MM.1S (cell line): ENCODE results near the gene CDYL2.

Experiments
- DNase-seq: peaks from one replicate; pipeline ENCODE4 v3.0.0-alpha.2; 2015
- H2AFZ ChIP-seq: fragments of 300-600 bp; sonication (generic); 2 replicates; pipeline ENCODE4 v1.6.0; 2016; ENCODE audit warnings: antibody characterized with exemption, low read length
- H3F3A ChIP-seq: fragments of 300-600 bp; sonication (generic); 2 replicates; pipeline ENCODE4 v1.6.1; 2016; ENCODE audit warnings: mild to moderate bottlenecking, antibody characterized with exemption, low read length, moderate library complexity, mixed read lengths; ENCODE audit not compliant: insufficient read depth
- H3K27ac ChIP-seq: fragments of 300-600 bp; sonication (generic); 2 replicates; pipeline ENCODE4 v1.5.1; 2016; ENCODE audit warnings: mild to moderate bottlenecking, low read length
- H3K27me3 ChIP-seq: fragments of 300-600 bp; sonication (generic); replicated peaks from 2 replicates; pipeline ENCODE4 v1.6.0; 2016; ENCODE audit warnings: low read length; ENCODE audit not compliant: insufficient read depth
- H3K36me3 ChIP-seq: fragments of 300-600 bp; sonication (generic); replicated peaks from 2 replicates; pipeline ENCODE4 v1.6.1; 2016; ENCODE audit warnings: mild to moderate bottlenecking, low read length, mixed read lengths; ENCODE audit not compliant: insufficient read depth
- H3K4me1 ChIP-seq: fragments of 300-600 bp; sonication (generic); 2 replicates; pipeline ENCODE4 v1.6.1; 2016; ENCODE audit warnings: low read length, mixed read lengths
- H3K4me2 ChIP-seq: fragments of 300-600 bp; sonication (generic); 2 replicates; pipeline ENCODE4 v1.6.0; 2016; ENCODE audit warnings: low read depth, low read length
- H3K4me3 ChIP-seq: fragments of 300-600 bp; sonication (generic); 2 replicates; pipeline ENCODE4 v1.5.1; 2016; ENCODE audit warnings: low read length, mixed read lengths
- H3K79me2 ChIP-seq: fragments of 300-600 bp; sonication (generic); 2 replicates; pipeline ENCODE4 v1.6.1; 2016; ENCODE audit warnings: mixed run types, low read length, mixed read lengths
- H3K9ac ChIP-seq: fragments of 300-600 bp; sonication (generic); 2 replicates; pipeline ENCODE4 v1.6.1; 2016; ENCODE audit warnings: low read length, mixed read lengths
- H3K9me2 ChIP-seq: fragments of 300-600 bp; sonication (generic); replicated peaks from 2 replicates; pipeline ENCODE4 v1.6.1; 2016; ENCODE audit warnings: mild to moderate bottlenecking, low read length, mixed read lengths; ENCODE audit not compliant: insufficient read depth
- H3K9me3 ChIP-seq: fragments of 300-600 bp; sonication (generic); replicated peaks from 2 replicates; pipeline ENCODE4 v1.6.1; 2016; ENCODE audit warnings: mild to moderate bottlenecking, low read length, mixed read lengths; ENCODE audit not compliant: insufficient read depth
- H4K20me1 ChIP-seq: fragments of 300-600 bp; sonication (generic); 2 replicates; pipeline ENCODE4 v1.6.1; 2016; ENCODE audit warnings: mild to moderate bottlenecking, low read length, moderate library complexity, mixed read lengths; ENCODE audit not compliant: insufficient read depth
- CTCF ChIP-seq: fragments of 300-600 bp; sonication (generic); IDR thresholded peaks from 2 replicates; pipeline ENCODE4 v1.5.1; 2016; ENCODE audit warnings: antibody characterized with exemption, low read length, mixed read lengths
- EZH2 ChIP-seq: fragments of 300-600 bp; sonication (generic); optimal IDR thresholded peaks from 2 replicates; pipeline ENCODE3; 2017; ENCODE audit warnings: low read depth, mild to moderate bottlenecking, antibody characterized with exemption, low read length, mixed read lengths
- EZH2phosphoT487 ChIP-seq: fragments of 300-600 bp; sonication (generic); IDR thresholded peaks from 2 replicates; pipeline ENCODE4 v1.6.1; 2018; ENCODE audit warnings: antibody characterized with exemption, low read length

The CDYL2 gene

GRCh38 chr16:80682421-80683070 lies 121.9 kb downstream of the CDYL2 start:
- no peaks in the 10 kb centered on the region for H3K9me3 ChIP-seq
- H3K9ac ChIP-seq = no peak overlapping the region
- no peaks in the 10 kb centered on the region for H3K9me2 ChIP-seq
- no peaks in the 10 kb centered on the region for H4K20me1 ChIP-seq
- H3K4me1 ChIP-seq = no peaks in the 10 kb centered on the region
- H3K36me3 ChIP-seq = no peaks in the 10 kb centered on the region
- H3K27me3 ChIP-seq = no peaks in the 10 kb centered on the region
- H3K27ac ChIP-seq = no peak overlapping the region
- DNase-seq = no peak
- H3K79me2 ChIP-seq = no peaks in the 10 kb centered on the region
- no peak overlapping the region for H2AFZ ChIP-seq
- no peak overlapping the region for H3K4me3 ChIP-seq
- H3F3A ChIP-seq = no peaks in the 10 kb centered on the region
- TF ChIP-seq CTCF (no peak), EZH2phosphoT487 (no peak), EZH2 (no peak)
- H3K4me2 ChIP-seq = no peak overlapping the region

- no peaks in the 10 kb centered on the region for H4K20me1 ChIP-seq
- H3K9ac ChIP-seq = no peak overlapping the region
- TF ChIP-seq CTCF = no peak
- no peak for TF ChIP-seq EZH2phosphoT487
- TF ChIP-seq EZH2 = no peak
- H3K4me3 ChIP-seq = no peak overlapping the region
- H3K27ac ChIP-seq = no peak overlapping the region
- no peaks in the 10 kb centered on the region for H3K36me3 ChIP-seq
- no peaks in the 10 kb centered on the region for H3F3A ChIP-seq
- H3K4me1 ChIP-seq = no peaks in the 10 kb centered on the region
- no peak overlapping the region for H2AFZ ChIP-seq
- no peaks in the 10 kb centered on the region for H3K79me2 ChIP-seq
- H3K9me3 ChIP-seq = no peaks in the 10 kb centered on the region
- H3K4me2 ChIP-seq = no peak overlapping the region
- DNase-seq = no peak
- H3K9me2 ChIP-seq = no peaks in the 10 kb centered on the region
- H3K27me3 ChIP-seq = no peaks in the 10 kb centered on the region
Measured at GRCh38 chr16:80681436-80681835, 123.0 kb downstream of the CDYL2 start.

GRCh38 chr16:80680839-80681238 lies 123.6 kb downstream of the CDYL2 start:
- H3K79me2 ChIP-seq = no peaks in the 10 kb centered on the region
- no peak for DNase-seq
- no peak overlapping the region for H3K4me2 ChIP-seq
- H3K36me3 ChIP-seq = no peaks in the 10 kb centered on the region
- H3F3A ChIP-seq = no peaks in the 10 kb centered on the region
- H4K20me1 ChIP-seq = no peaks in the 10 kb centered on the region
- no peak overlapping the region for H3K27ac ChIP-seq
- TF ChIP-seq EZH2 = no peak
- no peak for TF ChIP-seq EZH2phosphoT487
- H2AFZ ChIP-seq = no peak overlapping the region
- H3K4me1 ChIP-seq = no peaks in the 10 kb centered on the region
- no peaks in the 10 kb centered on the region for H3K9me3 ChIP-seq
- no peak overlapping the region for H3K9ac ChIP-seq
- H3K27me3 ChIP-seq = no peaks in the 10 kb centered on the region
- H3K9me2 ChIP-seq = no peaks in the 10 kb centered on the region
- H3K4me3 ChIP-seq = no peak overlapping the region

- no peaks in the 10 kb centered on the region for H4K20me1 ChIP-seq
- H3K27ac ChIP-seq = no peak overlapping the region
- H2AFZ ChIP-seq = no peak overlapping the region
- H3K4me2 ChIP-seq = no peak overlapping the region
- no peaks in the 10 kb centered on the region for H3F3A ChIP-seq
- no peaks in the 10 kb centered on the region for H3K4me1 ChIP-seq
- no peak for TF ChIP-seq CTCF
- no peak for TF ChIP-seq EZH2
- TF ChIP-seq EZH2phosphoT487 = no peak
- no peaks in the 10 kb centered on the region for H3K79me2 ChIP-seq
- H3K9me3 ChIP-seq = no peaks in the 10 kb centered on the region
- DNase-seq = no peak
- H3K36me3 ChIP-seq = no peaks in the 10 kb centered on the region
- no peak overlapping the region for H3K9ac ChIP-seq
- no peak overlapping the region for H3K4me3 ChIP-seq
- H3K27me3 ChIP-seq = no peaks in the 10 kb centered on the region
- no peaks in the 10 kb centered on the region for H3K9me2 ChIP-seq
Measured at GRCh38 chr16:80680046-80680445, 124.4 kb downstream of the CDYL2 start.
